DOHH2 (cell line): Measurements from ENCODE around the gene HTRA3.

Source experiments
- H3F3A ChIP-seq: fragments of 200-600 bp; sonication (generic), shearing (Covaris generic); 2 replicates; pipeline ENCODE4 v1.6.0; 2016; ENCODE audit warnings: antibody characterized with exemption, mild to moderate bottlenecking; ENCODE audit not compliant: control insufficient read depth, insufficient read depth
- H3K27ac ChIP-seq: fragments of 200-600 bp; sonication (generic); 2 replicates; pipeline ENCODE4 v1.5.1; 2014; ENCODE audit warnings: low read depth, mild to moderate bottlenecking, low read length, moderate library complexity
- H3K27me3 ChIP-seq: fragments of 200-600 bp; sonication (generic); 2 replicates; pipeline ENCODE4 v1.6.1; 2014; ENCODE audit warnings: mild to moderate bottlenecking, low read length, mixed read lengths; ENCODE audit not compliant: control insufficient read depth
- H3K36me3 ChIP-seq: fragments of 200-600 bp; sonication (generic); 2 replicates; pipeline ENCODE4 v1.6.1; 2014; ENCODE audit warnings: mild to moderate bottlenecking, low read length, moderate library complexity, mixed read lengths; ENCODE audit not compliant: control insufficient read depth
- H3K4me1 ChIP-seq: fragments of 200-600 bp; sonication (generic); 2 replicates; pipeline ENCODE4 v1.6.1; 2014; ENCODE audit warnings: mild to moderate bottlenecking, low read length, mixed read lengths; ENCODE audit not compliant: control insufficient read depth
- H3K4me2 ChIP-seq: fragments of 200-600 bp; sonication (generic); 2 replicates; pipeline ENCODE4 v1.6.0; 2014; ENCODE audit warnings: mild to moderate bottlenecking, low read length, moderate library complexity
- H3K4me3 ChIP-seq: fragments of 200-600 bp; sonication (generic); 2 replicates; pipeline ENCODE4 v1.5.1; 2014; ENCODE audit warnings: mild to moderate bottlenecking, low read length, mixed read lengths
- H3K79me2 ChIP-seq: fragments of 200-600 bp; sonication (generic); 2 replicates; pipeline ENCODE4 v1.6.1; 2014; ENCODE audit warnings: mild to moderate bottlenecking, low read length, mixed read lengths; ENCODE audit not compliant: control insufficient read depth
- H3K9me2 ChIP-seq: fragments of 200-600 bp; sonication (generic); replicated peaks from 2 replicates; pipeline ENCODE4 v1.6.1; 2014; ENCODE audit warnings: mild to moderate bottlenecking, low read length, mixed read lengths; ENCODE audit not compliant: control insufficient read depth
- H3K9me3 ChIP-seq: fragments of 200-600 bp; sonication (generic); 2 replicates; pipeline ENCODE4 v1.6.1; 2014; ENCODE audit warnings: antibody characterized with exemption, low read length, mixed read lengths; ENCODE audit not compliant: control insufficient read depth, insufficient read depth
- H4K20me1 ChIP-seq: fragments of 200-600 bp; sonication (generic); 2 replicates; pipeline ENCODE4 v1.6.0; 2014; ENCODE audit warnings: low read depth, mild to moderate bottlenecking, antibody characterized with exemption, low read length, moderate library complexity; ENCODE audit not compliant: control insufficient read depth, insufficient read depth
- CTCF ChIP-seq: fragments of 200-600 bp; sonication (generic); IDR thresholded peaks from one replicate; pipeline ENCODE4 v1.5.1; 2014; ENCODE audit warnings: antibody characterized with exemption, mild to moderate bottlenecking, low read depth, low read length; ENCODE audit not compliant: poor library complexity, severe bottlenecking
- EZH2phosphoT487 ChIP-seq: fragments of 200-600 bp; sonication (generic); IDR thresholded peaks from 2 replicates; pipeline ENCODE4 v1.6.1; 2017; ENCODE audit warnings: borderline replicate concordance, mild to moderate bottlenecking, antibody characterized with exemption, low read length, moderate library complexity, mixed read lengths

Gene HTRA3

GRCh38 chr4:8276358-8277240 is 7.0 kb downstream of the HTRA3 start:
- H3K9me2 ChIP-seq, result no peaks in the 10 kb centered on the region
- H3K4me3 ChIP-seq, result no peak overlapping the region
- no peaks in the 10 kb centered on the region for H4K20me1 ChIP-seq
- H3K36me3 ChIP-seq, result no peaks in the 10 kb centered on the region
- H3K27ac ChIP-seq, result no peak overlapping the region
- H3K79me2 ChIP-seq, result no peaks in the 10 kb centered on the region
- no peaks in the 10 kb centered on the region for H3K4me1 ChIP-seq
- H3K27me3 ChIP-seq, result no peaks in the 10 kb centered on the region
- no peak for TF ChIP-seq CTCF
- TF ChIP-seq EZH2phosphoT487, result no peak
- H3K9me3 ChIP-seq, result no peaks in the 10 kb centered on the region
- H3F3A ChIP-seq, result no peaks in the 10 kb centered on the region
- no peak overlapping the region for H3K4me2 ChIP-seq

- H3K4me3 ChIP-seq, result no peak overlapping the region
- H3K9me3 ChIP-seq, result no peaks in the 10 kb centered on the region
- TF ChIP-seq EZH2phosphoT487 (no peak), CTCF (peak; percentile 11)
- no peak overlapping the region for H3K27ac ChIP-seq
- no peaks in the 10 kb centered on the region for H3F3A ChIP-seq
- no peaks in the 10 kb centered on the region for H3K4me1 ChIP-seq
- no peak overlapping the region for H3K4me2 ChIP-seq
- H3K79me2 ChIP-seq, result no peaks in the 10 kb centered on the region
- no peaks in the 10 kb centered on the region for H3K27me3 ChIP-seq
- no peaks in the 10 kb centered on the region for H3K36me3 ChIP-seq
- H4K20me1 ChIP-seq, result no peaks in the 10 kb centered on the region
- no peaks in the 10 kb centered on the region for H3K9me2 ChIP-seq
Observed at GRCh38 chr4:8277356-8278008, 7.9 kb downstream of the HTRA3 start.

- Histone ChIP-seq H4K20me1 (no peaks in the 10 kb centered on the region), H3K4me2 (no peak overlapping the region), H3K27ac (no peak overlapping the region), H3K9me3 (no peaks in the 10 kb centered on the region), H3K79me2 (no peaks in the 10 kb centered on the region), H3K9me2 (no peaks in the 10 kb centered on the region), H3K36me3 (no peaks in the 10 kb centered on the region), H3K27me3 (no peaks in the 10 kb centered on the region), H3K4me1 (no peaks in the 10 kb centered on the region), H3K4me3 (no peak overlapping the region), H3F3A (no peaks in the 10 kb centered on the region)
- no peak for TF ChIP-seq EZH2phosphoT487
Observed at GRCh38 chr4:8278009-8278395, 8.4 kb downstream of the HTRA3 start.
